Adipose tissue (tissue), 3 donors: ENCODE results near the gene METTL17. TPM values are rescaled to one million over a fixed set of nuclear protein-coding genes. Genes with fewer than 3 reads are reported as not detected.
"Not testable (repeated sequence)": the region's sequence is repeated elsewhere in the genome, so short reads cannot be mapped to it uniquely, and the experiment has no call there.

ENCODE experiments used
- H3K27ac ChIP-seq: one replicate; pipeline ENCODE4 v1.5.1; 2013; ENCODE audit warnings: low read depth, low read length
- WGBS, 3 donors: extraction: QIAGEN DNeasy Blood & Tissue Kit; methylation state at CpG; one replicate each; pipeline ENCODE4 v1.1.7; 2013; 5-methylcytosine and 5-hydroxymethylcytosine counted together
- polyA plus RNA-seq, 3 donors: library from polyadenylated mRNA; stranded (reverse); fragments of 200-250 nt; gene quantifications; one replicate each; pipeline ENCODE4 v1.2.3, GENCODE V29; 2013
- donor health status: healthy with polysubstance abuse.
- donor health status: Bipolar disorder and iron deficiency.
- donor health status: healthy.

METTL17 gene
- polyA plus RNA-seq, 3 donors = 37.9 to 46.9 (median 39.5) TPM

- H3K27ac ChIP-seq = no peak overlapping the region
- 47 to 53% (median 52%) methylated on average over 2 of the region's 2 CpGs for WGBS, 3 donors
These were observed 3.0 kb upstream of the METTL17 start for GRCh38 chr14:20986811-20987210.

GRCh38 chr14:20988717-20989470, 886 bp upstream of the METTL17 start:
- H3K27ac ChIP-seq = no peak overlapping the region
- WGBS, 3 donors = 81 to 87% (median 83%) methylated on average over 15 of the region's 15 CpGs

GRCh38 chr14:20989471-20989786, 351 bp upstream of the METTL17 start:
- WGBS, 3 donors = 0 to 1% (median 1%) methylated on average over 11 of the region's 11 CpGs
- H3K27ac ChIP-seq = no peak overlapping the region

- WGBS, 3 donors = 73 to 92% (median 89%) methylated on average over 14 of the region's 14 CpGs
- no peak overlapping the region for H3K27ac ChIP-seq
These were observed 6.7 kb downstream of the METTL17 start for GRCh38 chr14:20996521-20996920.

GRCh38 chr14:20997115-20997514, 7.3 kb downstream of the METTL17 start:
- H3K27ac ChIP-seq = no peak overlapping the region
- 50 to 68% (median 68%) methylated on average over 4 of the region's 4 CpGs for WGBS, 3 donors

GRCh38 chr14:20997564-20997963, 7.8 kb downstream of the METTL17 start:
- H3K27ac ChIP-seq = no peak overlapping the region
- WGBS, 3 donors = 61 to 85% (median 84%) methylated on average over 6 of the region's 6 CpGs

GRCh38 chr14:20998139-20998538, 8.4 kb downstream of the METTL17 start:
- WGBS, 3 donors = 75 to 83% (median 77%) methylated on average over 3 of the region's 3 CpGs

GRCh38 chr14:20998674-20999366, 9.0 kb downstream of the METTL17 start, which contains the start of gene SLC39A2:
SLC39A2 (plus strand) TSS chr14:20999293; CDS start chr14:20999447, 154 bp downstream.
- WGBS, 3 donors = 52 to 58% (median 52%) methylated on average over 6 of the region's 6 CpGs
- no peak within 1 kb of the TSS for H3K27ac ChIP-seq

More at GRCh38 chr14:20998139-20998538, 8.4 kb downstream of the METTL17 start:
- no peak overlapping the region for H3K27ac ChIP-seq

- no peak overlapping the region for H3K27ac ChIP-seq
- WGBS, 3 donors = 76 to 80% (median 76%) methylated on average over 4 of the region's 4 CpGs
These were observed 9.8 kb downstream of the METTL17 start for GRCh38 chr14:20999591-20999990.

- no peak overlapping the region for H3K27ac ChIP-seq
- WGBS, 3 donors = 75 to 81% (median 77%) methylated on average over 7 of the region's 7 CpGs
These were observed 11.4 kb downstream of the METTL17 start for GRCh38 chr14:21001218-21001617.

GRCh38 chr14:21003788-21004346, 14.1 kb downstream of the METTL17 start:
- H3K27ac ChIP-seq = no peak overlapping the region
- 87% methylated on average over 14 of the region's 14 CpGs for WGBS, 3 donors

GRCh38 chr14:21009721-21010120, 19.9 kb downstream of the METTL17 start:
- not testable (repeated sequence) for H3K27ac ChIP-seq
- WGBS, 3 donors = 67 to 80% (median 74%) methylated on average over 3 of the region's 3 CpGs

GRCh38 chr14:21011136-21011535, 21.4 kb downstream of the METTL17 start:
- no peak overlapping the region for H3K27ac ChIP-seq
- 78 to 88% (median 83%) methylated on average over 1 of the region's 1 CpG for WGBS, 3 donors

- H3K27ac ChIP-seq = no peak overlapping the region
- 0 to 1% (median 1%) methylated on average over 4 of the region's 4 CpGs for WGBS, 3 donors
These were observed 25.0 kb downstream of the METTL17 start for GRCh38 chr14:21014761-21015190.

GRCh38 chr14:21015312-21015711, 25.5 kb downstream of the METTL17 start:
- 56 to 81% (median 61%) methylated on average over 6 of the region's 6 CpGs for WGBS, 3 donors
- no peak overlapping the region for H3K27ac ChIP-seq

GRCh38 chr14:21016413-21017190, 26.8 kb downstream of the METTL17 start:
- H3K27ac ChIP-seq = peak overlapping the region; percentile 20
- WGBS, 3 donors = 56 to 75% (median 57%) methylated on average over 9 of the region's 9 CpGs

GRCh38 chr14:21017528-21018245, 27.9 kb downstream of the METTL17 start:
- 73 to 83% (median 74%) methylated on average over 28 of the region's 28 CpGs for WGBS, 3 donors
- H3K27ac ChIP-seq = no peak overlapping the region

- no peak overlapping the region for H3K27ac ChIP-seq
- WGBS, 3 donors = 68 to 88% (median 80%) methylated on average over 7 of the region's 7 CpGs
These were observed 28.5 kb downstream of the METTL17 start for GRCh38 chr14:21018286-21018685.
